Measurements from ENCODE around the gene SOX5. TPM values are rescaled to one million over a fixed set of nuclear protein-coding genes. Genes with fewer than 3 reads are reported as not detected.

Gene SOX5
- 20.1 TPM for total RNA-seq
- long read RNA-seq, partial matches to known transcripts, result 0 of 8 reads
- long read RNA-seq, other reads (novel, unspliced or antisense), result 8 of 8 reads

GRCh38 chr12:23949348-23950209 lies at the start of gene SOX5:
SOX5 (minus strand) TSS chr12:23949670; CDS start chr12:23949601, 69 bp downstream.
- Histone ChIP-seq H3K27ac (no peak within 1 kb of the TSS), H3K9me3 (no peaks in the 10 kb centered on the region), H3K4me3 (peak within 1 kb of the TSS; percentile 49), H3K36me3 (no peaks in the 10 kb centered on the region), H3K27me3 (no peaks in the 10 kb centered on the region), H3K4me1 (no peaks in the 10 kb centered on the region)
- ATAC-seq (peak; percentile 95), DNase-seq (peak; percentile 67)
- intact Hi-C loops (cut with DNase I), result no loop called here
- TF ChIP-seq CTCF (IDR thresholded peaks at IDR 0.05), result no peak

GRCh38 chr12:23987046-23987445 lies 37.6 kb upstream of the SOX5 start:
- no peak overlapping the region for H3K27ac ChIP-seq
- intact Hi-C loops (cut with DNase I), result no loop called here

GRCh38 chr12:23980826-23981225 lies 31.4 kb upstream of the SOX5 start:
- H3K27me3 ChIP-seq, result no peaks in the 10 kb centered on the region
- no peaks in the 10 kb centered on the region for H3K9me3 ChIP-seq
- no peaks in the 10 kb centered on the region for H3K4me1 ChIP-seq
- H3K27ac ChIP-seq, result no peak overlapping the region
- no peak for ATAC-seq
- no peak overlapping the region for H3K4me3 ChIP-seq
- TF ChIP-seq CTCF (IDR thresholded peaks at IDR 0.05), result no peak
- DNase-seq, result no peak
- H3K36me3 ChIP-seq, result no peaks in the 10 kb centered on the region
- intact Hi-C loops (cut with DNase I), result no loop called here

More at GRCh38 chr12:23987046-23987445, 37.6 kb upstream of the SOX5 start:
- H3K27me3 ChIP-seq, result no peaks in the 10 kb centered on the region
- no peak overlapping the region for H3K4me3 ChIP-seq
- ATAC-seq (no peak), DNase-seq (no peak)
- H3K36me3 ChIP-seq, result no peaks in the 10 kb centered on the region
- no peaks in the 10 kb centered on the region for H3K9me3 ChIP-seq
- TF ChIP-seq CTCF (IDR thresholded peaks at IDR 0.05), result no peak
- no peaks in the 10 kb centered on the region for H3K4me1 ChIP-seq

GRCh38 chr12:23964812-23965211 lies 15.3 kb upstream of the SOX5 start:
- no peaks in the 10 kb centered on the region for H3K36me3 ChIP-seq
- H3K9me3 ChIP-seq, result no peaks in the 10 kb centered on the region
- H3K27ac ChIP-seq, result no peak overlapping the region
- no peak for DNase-seq
- H3K4me3 ChIP-seq, result no peak overlapping the region
- no peak for ATAC-seq
- no peaks in the 10 kb centered on the region for H3K27me3 ChIP-seq
- TF ChIP-seq CTCF (IDR thresholded peaks at IDR 0.05), result no peak
- intact Hi-C loops (cut with DNase I), result no loop called here
- no peaks in the 10 kb centered on the region for H3K4me1 ChIP-seq

- DNase-seq (no peak), ATAC-seq (no peak)
- Histone ChIP-seq H3K9me3 (no peaks in the 10 kb centered on the region), H3K4me1 (no peaks in the 10 kb centered on the region), H3K27me3 (no peaks in the 10 kb centered on the region), H3K27ac (no peak overlapping the region), H3K36me3 (no peaks in the 10 kb centered on the region), H3K4me3 (no peak overlapping the region)
- intact Hi-C loops (cut with DNase I), result no loop called here
- TF ChIP-seq CTCF (IDR thresholded peaks at IDR 0.05), result no peak
These were observed 10.4 kb upstream of the SOX5 start for GRCh38 chr12:23959826-23960225.

Measured in upper lobe of right lung (tissue), 1 donor.